Tibial nerve (tissue), 4 donors: ENCODE results near the gene AP2S1. TPM values are rescaled to one million over a fixed set of nuclear protein-coding genes. Genes with fewer than 3 reads are reported as not detected.

Experiments used
- DNase-seq, 2 donors: peaks; one replicate each; pipeline ENCODE4 v3.0.0-alpha.2; 2019; ENCODE audit warnings: low spot score in 2 of 2
- H3K27ac ChIP-seq, 4 donors: fragments of 200-600 bp; sonication (generic) in 3 of 4; one replicate each; pipeline ENCODE4 v1.5.1; 2017 to 2019; ENCODE audit warnings: mild to moderate bottlenecking in 1 of 4
- H3K27me3 ChIP-seq, 2 donors: fragments of 200-600 bp; sonication (generic) in 1 of 2; one replicate each; pipeline versions ENCODE4 v1.5.1 to v1.6.0; 2017 to 2019
- H3K36me3 ChIP-seq, 3 donors: fragments of 200-600 bp; sonication (generic); one replicate each; pipeline ENCODE4 v1.5.1; 2018 to 2019
- H3K4me1 ChIP-seq, 4 donors: fragments of 200-600 bp; sonication (generic) in 3 of 4; one replicate each; pipeline ENCODE4 v1.5.1; 2017 to 2019
- H3K4me3 ChIP-seq, 4 donors: fragments of 200-600 bp; sonication (generic) in 3 of 4; one replicate each; pipeline ENCODE4 v1.5.1; 2017 to 2019; ENCODE audit warnings: mild to moderate bottlenecking in 1 of 4, moderate library complexity in 1 of 4
- H3K9me3 ChIP-seq, 4 donors: fragments of 200-600 bp; sonication (generic) in 3 of 4; one replicate each; pipeline ENCODE4 v1.5.1; 2017 to 2019
- EP300 ChIP-seq, 2 donors: sonication (generic); formaldehyde crosslinking; IDR thresholded peaks; one replicate each; pipeline ENCODE4 v1.6.1; 2017; ENCODE audit warnings: antibody characterized with exemption in 2 of 2, mild to moderate bottlenecking in 1 of 2
- POLR2A ChIP-seq, 2 donors: fragments of 450-650 bp; IDR thresholded peaks; one replicate each; pipeline ENCODE4 v1.6.1; 2017; ENCODE audit warnings: antibody characterized with exemption in 2 of 2, mild to moderate bottlenecking in 2 of 2, moderate library complexity in 2 of 2
- WGBS, 2 donors: methylation state at CpG; one replicate each; pipeline ENCODE4 v1.1.5; 2018; 5-methylcytosine and 5-hydroxymethylcytosine counted together
- small RNA-seq: library from RNA; depleted of rRNA; stranded (forward); fragments of <200 nt; gene quantifications from one replicate; pipeline ENCODE3, GENCODE V24; 2016
- total RNA-seq, 4 donors: library from RNA; depleted of rRNA; stranded (reverse); fragments of >200 nt; gene quantifications; one replicate each; pipeline ENCODE4 v1.1.0, GENCODE V29; 2016
- TF ChIP-seq, protein P1 (sequence below), 5 experiments: fragments of 200-600 bp in 3 of 5; fragments of 450-650 bp in 2 of 5; sonication (generic) in 3 of 5; IDR thresholded peaks; one replicate each; pipeline ENCODE4 v1.5.1; 2016 to 2019; ENCODE audit warnings: antibody characterized with exemption in 5 of 5, mild to moderate bottlenecking in 3 of 5, moderate library complexity in 2 of 5

AP2S1 gene
- total RNA-seq, 4 donors from 2014 or later, result 32.1 to 108 (median 64.6) TPM

DNA sequence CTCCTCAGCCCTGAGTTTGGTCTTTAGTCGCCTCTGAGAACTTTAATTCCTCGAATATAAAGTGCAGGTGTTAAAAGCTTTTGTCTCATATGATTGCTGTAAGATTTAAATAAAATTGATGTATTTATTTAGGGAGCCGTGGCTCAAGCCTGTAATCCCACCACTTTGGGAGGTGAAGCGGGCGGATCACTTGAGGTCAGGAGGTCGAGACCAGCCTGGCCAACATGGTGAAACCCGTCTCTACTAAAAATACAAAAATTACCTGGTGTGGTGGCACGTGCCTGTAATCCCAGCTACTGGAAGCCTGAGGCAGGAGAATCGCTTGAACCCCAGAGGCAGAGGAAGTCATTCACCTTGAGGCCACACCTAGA, 61.7 kb downstream of the AP2S1 start:
- H3K36me3 ChIP-seq, result peaks cover 0 to under 1% (median 0%) of the 10 kb centered on the region in 3 donors
- no peaks in the 10 kb centered on the region for H3K9me3 ChIP-seq
- TF ChIP-seq EP300 (IDR thresholded peaks at IDR 0.05) (no peak), POLR2A (IDR thresholded peaks at IDR 0.05) (no peak)
- TF ChIP-seq, protein P1, sequence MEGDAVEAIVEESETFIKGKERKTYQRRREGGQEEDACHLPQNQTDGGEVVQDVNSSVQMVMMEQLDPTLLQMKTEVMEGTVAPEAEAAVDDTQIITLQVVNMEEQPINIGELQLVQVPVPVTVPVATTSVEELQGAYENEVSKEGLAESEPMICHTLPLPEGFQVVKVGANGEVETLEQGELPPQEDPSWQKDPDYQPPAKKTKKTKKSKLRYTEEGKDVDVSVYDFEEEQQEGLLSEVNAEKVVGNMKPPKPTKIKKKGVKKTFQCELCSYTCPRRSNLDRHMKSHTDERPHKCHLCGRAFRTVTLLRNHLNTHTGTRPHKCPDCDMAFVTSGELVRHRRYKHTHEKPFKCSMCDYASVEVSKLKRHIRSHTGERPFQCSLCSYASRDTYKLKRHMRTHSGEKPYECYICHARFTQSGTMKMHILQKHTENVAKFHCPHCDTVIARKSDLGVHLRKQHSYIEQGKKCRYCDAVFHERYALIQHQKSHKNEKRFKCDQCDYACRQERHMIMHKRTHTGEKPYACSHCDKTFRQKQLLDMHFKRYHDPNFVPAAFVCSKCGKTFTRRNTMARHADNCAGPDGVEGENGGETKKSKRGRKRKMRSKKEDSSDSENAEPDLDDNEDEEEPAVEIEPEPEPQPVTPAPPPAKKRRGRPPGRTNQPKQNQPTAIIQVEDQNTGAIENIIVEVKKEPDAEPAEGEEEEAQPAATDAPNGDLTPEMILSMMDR (IDR thresholded peaks at IDR 0.05), result no peak
- WGBS, 2 donors, result 56 to 59% methylated on average over 9 of the region's 9 CpGs
- peak overlapping the region in 2 of 4 donors; percentile 79 to 87 for H3K4me3 ChIP-seq
- no peak for DNase-seq
- H3K27me3 ChIP-seq, result no peaks in the 10 kb centered on the region
- H3K4me1 ChIP-seq, result peaks cover 0 to 40% (median 23%) of the 10 kb centered on the region in 4 donors
- H3K27ac ChIP-seq, result peak overlapping the region in 2 of 4 donors; percentile 15 to 92

DNA sequence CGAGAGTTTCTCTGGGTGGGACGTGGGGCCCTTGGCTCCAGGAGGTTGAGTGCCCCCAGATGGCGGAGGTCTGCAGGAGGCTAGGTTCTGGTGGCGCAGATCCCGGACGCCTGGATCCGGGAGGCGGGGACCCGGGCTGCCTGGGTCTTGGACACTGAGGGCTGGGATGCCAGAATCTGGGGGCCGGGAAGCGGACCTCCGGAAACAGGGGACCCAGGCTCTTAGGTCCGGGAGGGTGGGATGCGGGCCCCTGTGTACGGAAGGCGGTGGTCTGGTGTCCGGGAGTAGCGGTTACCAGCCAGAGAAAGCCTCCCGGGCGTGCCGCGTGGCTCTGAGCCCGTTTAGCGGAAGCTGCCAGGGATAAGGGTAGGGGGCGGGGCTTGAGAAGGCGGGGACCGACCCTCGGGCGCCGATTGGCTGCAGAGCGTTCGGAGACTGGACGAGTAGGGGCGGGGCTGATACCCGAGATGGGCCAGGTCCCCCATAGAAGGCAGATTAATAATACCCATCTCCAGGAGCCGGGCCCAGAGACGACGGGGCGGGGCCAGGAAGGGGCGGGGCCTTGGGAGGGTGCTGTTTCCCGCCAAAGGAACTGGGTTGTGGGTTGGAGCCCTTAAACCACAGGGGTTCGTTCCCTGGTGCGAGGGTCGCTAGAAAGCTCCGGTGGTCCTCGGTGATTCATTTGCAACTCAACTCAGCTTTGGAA, 62.2 kb downstream of the AP2S1 start, which contains the start of gene SLC1A5:
Gene SLC1A5 (minus strand): TSS at position 333 of the 706 bp plus-strand sequence. CDS start 629 bp downstream, outside the sequence.
- 1% methylated on average over 38 to 46 of the region's 46 CpGs for WGBS, 2 donors
- H3K9me3 ChIP-seq, result no peaks in the 10 kb centered on the region
- H3K27ac ChIP-seq, result peak within 1 kb of the TSS; percentile 87 to 92 (median 90)
- H3K36me3 ChIP-seq, result peaks cover 0 to 6% (median 0%) of the 10 kb centered on the region in 3 donors
- peaks cover 0 to 45% (median 27%) of the 10 kb centered on the region in 4 donors for H3K4me1 ChIP-seq
- peak; percentile 96 to 98 for DNase-seq
- TF ChIP-seq, protein P1 (IDR thresholded peaks at IDR 0.05), result peak in 1 of 5 experiments; percentile 26
- peak; percentile 20 to 99 for TF ChIP-seq EP300 (IDR thresholded peaks at IDR 0.05)
- TF ChIP-seq POLR2A (IDR thresholded peaks at IDR 0.05), result peak; percentile 97 to 98
- peak within 1 kb of the TSS; percentile 72 to 87 (median 82) for H3K4me3 ChIP-seq
- H3K27me3 ChIP-seq, result no peaks in the 10 kb centered on the region

Small RNAs within 50 kb of the gene (small RNA-seq; reads per million reads assigned to genes)
- gene AC008622.3 (not detected), gene HNRNPMP2 (not detected)

Other genes starting within 250 kb of the AP2S1 start
- 100 to 1,000 TPM; 123 to 167 (median 137) TPM for gene CALM3, start 249.5 kb downstream of the AP2S1 start, total RNA-seq
- 10 to 100 TPM in 2 of 4 donors, 1 to 10 TPM in 2; 3.1 to 43.2 (median 12.7) TPM for gene PTGIR, start 225.8 kb downstream of the AP2S1 start, total RNA-seq
- gene GNG8, start 214.6 kb downstream of the AP2S1 start, total RNA-seq, result not detected
- 10 to 100 TPM in 1 of 4 donors, 1 to 10 TPM in 3; 7.1 to 11.7 (median 8.2) TPM for gene DACT3, start 189.7 kb downstream of the AP2S1 start, total RNA-seq
- 10 to 100 TPM; 21.0 to 36.1 (median 30.2) TPM for gene PRKD2, start 133.7 kb downstream of the AP2S1 start, total RNA-seq
- gene FKRP, start 104.8 kb downstream of the AP2S1 start, total RNA-seq, result 10 to 100 TPM; 15.7 to 20.4 (median 17.7) TPM
- gene STRN4, start 104.4 kb downstream of the AP2S1 start, total RNA-seq, result 100 to 1,000 TPM in 1 of 4 donors, 10 to 100 TPM in 3; 77.4 to 127 (median 87.4) TPM
- gene SLC1A5, start 62.3 kb downstream of the AP2S1 start, total RNA-seq, result 100 to 1,000 TPM in 1 of 4 donors, 10 to 100 TPM in 3; 76.8 to 107 (median 83.4) TPM
- gene ARHGAP35, start 10.2 kb upstream of the AP2S1 start, total RNA-seq, result 10 to 100 TPM; 43.3 to 50.3 (median 48.6) TPM
- gene NPAS1, start 169.0 kb upstream of the AP2S1 start, total RNA-seq, result under 1 TPM in 2 of 4 donors, not detected in 2; 0.39 to 0.42 TPM
- 10 to 100 TPM; 37.5 to 78.5 (median 66.8) TPM for gene TMEM160, start 197.8 kb upstream of the AP2S1 start, total RNA-seq